ENCODE results near the gene SLC7A8.

The SLC7A8 gene

DNA sequence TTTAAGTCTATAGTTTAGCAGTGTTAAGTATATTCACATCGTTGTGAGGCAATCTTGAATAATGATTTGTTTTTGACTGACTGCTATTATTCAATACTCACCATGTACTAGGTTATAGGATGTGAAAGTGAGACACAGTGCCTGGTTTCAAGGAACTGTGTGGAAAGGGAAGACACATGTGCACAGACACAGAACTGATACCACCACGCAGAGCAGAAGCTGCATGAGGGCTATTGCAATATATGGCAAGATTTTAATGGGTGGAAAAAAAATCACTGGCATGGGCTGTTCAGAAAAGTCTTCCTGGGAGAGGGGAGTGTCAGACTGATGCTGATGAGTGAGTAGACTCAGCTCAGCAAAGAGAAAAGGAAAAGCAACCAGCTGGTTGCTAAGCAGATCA is 10.4 kb downstream of the SLC7A8 start:
- TF ChIP-seq CREB1 (IDR thresholded peaks at IDR 0.05; ENCODE audit: low read depth) (no peak), TCF12 (IDR thresholded peaks at IDR 0.05; ENCODE audit: low read depth) (no peak)
- TF ChIP-seq, protein P1, sequence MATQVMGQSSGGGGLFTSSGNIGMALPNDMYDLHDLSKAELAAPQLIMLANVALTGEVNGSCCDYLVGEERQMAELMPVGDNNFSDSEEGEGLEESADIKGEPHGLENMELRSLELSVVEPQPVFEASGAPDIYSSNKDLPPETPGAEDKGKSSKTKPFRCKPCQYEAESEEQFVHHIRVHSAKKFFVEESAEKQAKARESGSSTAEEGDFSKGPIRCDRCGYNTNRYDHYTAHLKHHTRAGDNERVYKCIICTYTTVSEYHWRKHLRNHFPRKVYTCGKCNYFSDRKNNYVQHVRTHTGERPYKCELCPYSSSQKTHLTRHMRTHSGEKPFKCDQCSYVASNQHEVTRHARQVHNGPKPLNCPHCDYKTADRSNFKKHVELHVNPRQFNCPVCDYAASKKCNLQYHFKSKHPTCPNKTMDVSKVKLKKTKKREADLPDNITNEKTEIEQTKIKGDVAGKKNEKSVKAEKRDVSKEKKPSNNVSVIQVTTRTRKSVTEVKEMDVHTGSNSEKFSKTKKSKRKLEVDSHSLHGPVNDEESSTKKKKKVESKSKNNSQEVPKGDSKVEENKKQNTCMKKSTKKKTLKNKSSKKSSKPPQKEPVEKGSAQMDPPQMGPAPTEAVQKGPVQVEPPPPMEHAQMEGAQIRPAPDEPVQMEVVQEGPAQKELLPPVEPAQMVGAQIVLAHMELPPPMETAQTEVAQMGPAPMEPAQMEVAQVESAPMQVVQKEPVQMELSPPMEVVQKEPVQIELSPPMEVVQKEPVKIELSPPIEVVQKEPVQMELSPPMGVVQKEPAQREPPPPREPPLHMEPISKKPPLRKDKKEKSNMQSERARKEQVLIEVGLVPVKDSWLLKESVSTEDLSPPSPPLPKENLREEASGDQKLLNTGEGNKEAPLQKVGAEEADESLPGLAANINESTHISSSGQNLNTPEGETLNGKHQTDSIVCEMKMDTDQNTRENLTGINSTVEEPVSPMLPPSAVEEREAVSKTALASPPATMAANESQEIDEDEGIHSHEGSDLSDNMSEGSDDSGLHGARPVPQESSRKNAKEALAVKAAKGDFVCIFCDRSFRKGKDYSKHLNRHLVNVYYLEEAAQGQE (IDR thresholded peaks at IDR 0.05; ENCODE audit: low read depth): no peak
- TF ChIP-seq, protein P2, sequence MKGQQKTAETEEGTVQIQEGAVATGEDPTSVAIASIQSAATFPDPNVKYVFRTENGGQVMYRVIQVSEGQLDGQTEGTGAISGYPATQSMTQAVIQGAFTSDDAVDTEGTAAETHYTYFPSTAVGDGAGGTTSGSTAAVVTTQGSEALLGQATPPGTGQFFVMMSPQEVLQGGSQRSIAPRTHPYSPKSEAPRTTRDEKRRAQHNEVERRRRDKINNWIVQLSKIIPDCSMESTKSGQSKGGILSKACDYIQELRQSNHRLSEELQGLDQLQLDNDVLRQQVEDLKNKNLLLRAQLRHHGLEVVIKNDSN (IDR thresholded peaks at IDR 0.05): no peak

DNA sequence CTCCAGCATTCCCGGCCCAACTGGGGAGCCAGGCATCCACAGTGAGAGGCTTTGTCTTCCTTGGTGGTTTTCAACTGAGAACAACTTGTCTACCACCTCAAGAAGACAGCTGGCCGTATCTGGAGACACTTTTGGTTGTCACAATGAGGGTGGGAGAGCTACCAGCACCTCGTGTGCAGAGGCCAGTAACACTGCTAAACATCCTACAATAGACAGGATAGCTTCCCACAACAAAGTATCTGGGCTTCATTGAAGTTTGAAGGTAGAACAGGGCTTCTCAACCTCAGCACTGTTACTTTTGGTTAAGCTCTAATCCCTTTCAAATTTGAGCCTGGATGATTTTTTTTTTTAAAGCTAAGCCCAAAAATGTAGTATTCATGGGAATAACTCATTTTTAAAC is 10.9 kb downstream of the SLC7A8 start:
- TF ChIP-seq TAF1 (IDR thresholded peaks at IDR 0.05; ENCODE audit: low read depth) (no peak), ZBTB7A (IDR thresholded peaks at IDR 0.05; ENCODE audit: low read depth) (no peak), YY1 (IDR thresholded peaks at IDR 0.05; ENCODE audit: low read depth) (no peak), EGR1 (IDR thresholded peaks at IDR 0.05) (no peak), CREB1 (IDR thresholded peaks at IDR 0.05; ENCODE audit: low read depth) (no peak), NFIC (IDR thresholded peaks at IDR 0.05) (no peak), EP300 (IDR thresholded peaks at IDR 0.05; ENCODE audit: borderline replicate concordance) (no peak), TCF12 (IDR thresholded peaks at IDR 0.05; ENCODE audit: low read depth) (no peak), FOXM1 (IDR thresholded peaks at IDR 0.05; ENCODE audit: borderline replicate concordance, low read depth) (no peak)
- TF ChIP-seq, protein P1 (IDR thresholded peaks at IDR 0.05; ENCODE audit: low read depth): no peak
- TF ChIP-seq, protein P2 (IDR thresholded peaks at IDR 0.05): no peak
- TF ChIP-seq, protein P3, sequence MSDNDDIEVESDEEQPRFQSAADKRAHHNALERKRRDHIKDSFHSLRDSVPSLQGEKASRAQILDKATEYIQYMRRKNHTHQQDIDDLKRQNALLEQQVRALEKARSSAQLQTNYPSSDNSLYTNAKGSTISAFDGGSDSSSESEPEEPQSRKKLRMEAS (IDR thresholded peaks at IDR 0.05): no peak

DNA sequence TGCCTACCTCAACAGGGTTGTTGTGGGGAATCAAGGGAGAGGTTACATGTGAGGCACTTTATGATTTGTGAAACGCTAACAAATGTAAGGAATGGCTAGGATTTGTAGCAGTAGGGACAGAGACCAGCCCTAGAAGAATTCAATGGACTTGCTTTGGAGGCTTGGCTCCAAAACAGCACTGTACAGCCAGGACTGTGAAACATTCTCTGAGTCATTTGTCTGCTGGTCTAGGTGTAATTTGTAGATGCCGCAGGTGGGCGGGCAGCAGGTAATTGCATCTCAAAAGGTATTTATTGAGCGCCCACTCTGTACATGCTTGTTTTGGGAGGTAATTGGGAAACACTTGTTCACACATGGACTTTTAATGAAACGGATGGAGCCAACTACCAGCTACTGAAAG is 11.4 kb downstream of the SLC7A8 start:
- TF ChIP-seq ZBTB7A (IDR thresholded peaks at IDR 0.05; ENCODE audit: low read depth): no peak
- TF ChIP-seq, protein P2 (IDR thresholded peaks at IDR 0.05): no peak
- no peak for TF ChIP-seq FOXM1 (IDR thresholded peaks at IDR 0.05; ENCODE audit: borderline replicate concordance, low read depth)
- no peak for TF ChIP-seq YY1 (IDR thresholded peaks at IDR 0.05; ENCODE audit: low read depth)
- TF ChIP-seq TAF1 (IDR thresholded peaks at IDR 0.05; ENCODE audit: low read depth): no peak
- no peak for TF ChIP-seq EGR1 (IDR thresholded peaks at IDR 0.05)
- TF ChIP-seq TCF12 (IDR thresholded peaks at IDR 0.05; ENCODE audit: low read depth): no peak
- TF ChIP-seq CEBPB (IDR thresholded peaks at IDR 0.05): no peak
- TF ChIP-seq NFIC (IDR thresholded peaks at IDR 0.05): no peak
- no peak for TF ChIP-seq RAD21 (IDR thresholded peaks at IDR 0.05; ENCODE audit: low read depth)
- TF ChIP-seq, protein P3 (IDR thresholded peaks at IDR 0.05): no peak
- no peak for TF ChIP-seq EP300 (IDR thresholded peaks at IDR 0.05; ENCODE audit: borderline replicate concordance)

DNA sequence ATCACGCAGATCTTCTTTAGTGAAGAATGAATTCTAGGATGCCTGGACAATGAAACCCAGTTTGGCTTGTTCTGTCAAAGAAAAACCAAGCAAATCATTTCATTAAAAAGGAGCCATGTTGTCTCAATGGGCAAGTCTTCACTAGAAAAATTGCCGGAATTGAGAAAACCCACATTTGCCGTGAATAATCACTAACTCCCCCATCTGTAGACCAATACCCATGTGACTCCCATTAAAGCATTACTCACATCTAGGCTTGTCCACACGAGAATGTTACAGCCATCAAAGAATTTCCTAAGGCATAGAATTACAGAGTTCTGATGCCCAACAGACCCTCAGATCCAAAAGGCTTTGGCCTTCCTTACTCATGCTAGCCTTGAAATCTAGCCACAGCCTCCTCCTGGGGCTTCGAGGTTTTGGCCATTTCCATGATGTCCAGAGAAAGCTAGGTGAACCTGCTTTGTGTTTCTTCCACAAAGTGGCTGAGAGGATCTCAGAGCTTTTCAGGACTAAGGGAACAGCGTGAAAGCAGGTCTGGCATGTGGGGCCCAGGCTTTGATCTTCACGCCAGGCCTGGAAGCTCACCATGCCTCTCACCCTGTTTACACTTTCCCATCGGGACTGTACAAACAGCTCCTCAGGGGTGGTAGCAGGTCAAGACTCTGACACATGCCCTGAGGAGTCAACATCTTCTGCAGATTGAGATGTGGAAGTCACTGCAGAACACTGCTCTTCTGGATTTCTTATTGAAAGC is 12.1 kb downstream of the SLC7A8 start:
- no peak for TF ChIP-seq EGR1 (IDR thresholded peaks at IDR 0.05)
- no peak for TF ChIP-seq RAD21 (IDR thresholded peaks at IDR 0.05; ENCODE audit: low read depth)
- no peak for TF ChIP-seq EP300 (IDR thresholded peaks at IDR 0.05; ENCODE audit: borderline replicate concordance)
- TF ChIP-seq CREB1 (IDR thresholded peaks at IDR 0.05; ENCODE audit: low read depth): no peak
- TF ChIP-seq YY1 (IDR thresholded peaks at IDR 0.05; ENCODE audit: low read depth): no peak
- TF ChIP-seq NFIC (IDR thresholded peaks at IDR 0.05): no peak
- TF ChIP-seq FOXM1 (IDR thresholded peaks at IDR 0.05; ENCODE audit: borderline replicate concordance, low read depth): no peak
- no peak for TF ChIP-seq TAF1 (IDR thresholded peaks at IDR 0.05; ENCODE audit: low read depth)
- TF ChIP-seq ZBTB7A (IDR thresholded peaks at IDR 0.05; ENCODE audit: low read depth): no peak
- no peak for TF ChIP-seq TEAD4 (IDR thresholded peaks at IDR 0.05)
- no peak for TF ChIP-seq CEBPB (IDR thresholded peaks at IDR 0.05)
- TF ChIP-seq, protein P2 (IDR thresholded peaks at IDR 0.05): no peak
- TF ChIP-seq TCF12 (IDR thresholded peaks at IDR 0.05; ENCODE audit: low read depth): no peak
- TF ChIP-seq, protein P3 (IDR thresholded peaks at IDR 0.05): no peak

Measured in Ishikawa (cell line).